Measurements from ENCODE around the gene ANTXR1. TPM values are rescaled to one million over a fixed set of nuclear protein-coding genes. Genes with fewer than 3 reads are reported as not detected.
A peak's percentile ranks its signal among the peaks of the same experiment; 100 is the strongest.

ANTXR1 gene
- total and polyA plus RNA-seq, 2 experiments from 2014 or later = 24.0 to 36.0 TPM

- no peak for TF ChIP-seq CTCF (IDR thresholded peaks at IDR 0.05; ENCODE audit: low read depth, low read length)
- Histone ChIP-seq H3K36me3 (no peaks in the 10 kb centered on the region), H3K27me3 (no peaks in the 10 kb centered on the region), H3K4me3 (no peak overlapping the region), H3K4me1 (ENCODE audit: low read depth) (peaks cover 5% of the 10 kb centered on the region), H3K9me3 (ENCODE audit: low read depth) (no peaks in the 10 kb centered on the region), H3K27ac (no peak overlapping the region)
- no peak for DNase-seq (ENCODE audit: low read depth in 1 of 2, low spot score in 1 of 2)
Observed at GRCh38 chr2:69057660-69058059, 44.7 kb downstream of the ANTXR1 start.

DNA sequence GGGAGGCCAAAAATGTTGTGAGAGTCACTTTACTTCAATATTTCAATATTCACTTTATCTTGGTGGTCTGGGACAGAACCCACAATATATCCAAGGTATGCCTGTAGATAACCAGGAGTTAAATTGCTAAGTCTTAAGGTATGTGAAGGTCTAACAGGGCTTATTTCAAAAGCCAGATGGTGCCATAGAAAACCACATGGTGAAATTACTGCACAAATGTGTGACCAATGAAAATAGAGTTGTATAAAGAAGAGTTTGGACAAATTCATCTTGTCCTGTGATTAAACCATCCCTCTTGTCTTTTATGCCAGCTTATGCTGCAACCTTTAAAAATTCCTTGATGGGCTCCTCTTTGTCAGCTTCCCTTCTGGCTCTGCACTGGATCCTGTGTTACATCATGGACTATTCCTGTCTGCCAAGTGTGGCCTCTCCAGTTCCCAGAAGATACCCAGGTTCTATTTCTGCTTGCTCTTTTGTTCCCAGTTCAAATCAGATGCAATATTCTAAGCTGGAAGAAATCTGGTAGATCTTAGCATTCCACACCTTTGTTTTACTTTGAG is 46.8 kb downstream of the ANTXR1 start:
- Histone ChIP-seq H3K9me3 (ENCODE audit: low read depth) (no peaks in the 10 kb centered on the region), H3K36me3 (no peaks in the 10 kb centered on the region), H3K4me1 (ENCODE audit: low read depth) (peaks cover 5% of the 10 kb centered on the region), H3K27me3 (no peaks in the 10 kb centered on the region), H3K4me3 (no peak overlapping the region), H3K27ac (no peak overlapping the region)
- no peak for TF ChIP-seq CTCF (IDR thresholded peaks at IDR 0.05; ENCODE audit: low read depth, low read length)
- peak in 1 of 2 donors; percentile 47 for DNase-seq (ENCODE audit: low read depth in 1 of 2, low spot score in 1 of 2)

- no peaks in the 10 kb centered on the region for H3K36me3 ChIP-seq
- no peaks in the 10 kb centered on the region for H3K27me3 ChIP-seq
- H3K9me3 ChIP-seq (ENCODE audit: low read depth) = no peaks in the 10 kb centered on the region
Observed at GRCh38 chr2:69060938-69061501, 48.0 kb downstream of the ANTXR1 start.

GRCh38 chr2:69061525-69061924 is 48.5 kb downstream of the ANTXR1 start:
- Histone ChIP-seq H3K4me3 (no peak overlapping the region), H3K36me3 (no peaks in the 10 kb centered on the region), H3K27ac (no peak overlapping the region), H3K9me3 (ENCODE audit: low read depth) (no peaks in the 10 kb centered on the region), H3K27me3 (no peaks in the 10 kb centered on the region), H3K4me1 (ENCODE audit: low read depth) (peaks cover 5% of the 10 kb centered on the region)
- DNase-seq (ENCODE audit: low read depth in 1 of 2, low spot score in 1 of 2) = peak in 1 of 2 donors; percentile 17
- TF ChIP-seq CTCF (IDR thresholded peaks at IDR 0.05; ENCODE audit: low read depth, low read length) = no peak

More at GRCh38 chr2:69060938-69061501, 48.0 kb downstream of the ANTXR1 start:
- no peak for DNase-seq (ENCODE audit: low read depth in 1 of 2, low spot score in 1 of 2)
- Histone ChIP-seq H3K4me1 (ENCODE audit: low read depth) (peaks cover 5% of the 10 kb centered on the region), H3K27ac (no peak overlapping the region), H3K4me3 (no peak overlapping the region)
- no peak for TF ChIP-seq CTCF (IDR thresholded peaks at IDR 0.05; ENCODE audit: low read depth, low read length)

GRCh38 chr2:69062307-69062962 is 49.5 kb downstream of the ANTXR1 start:
- no peak for TF ChIP-seq CTCF (IDR thresholded peaks at IDR 0.05; ENCODE audit: low read depth, low read length)
- Histone ChIP-seq H3K36me3 (no peaks in the 10 kb centered on the region), H3K9me3 (ENCODE audit: low read depth) (no peaks in the 10 kb centered on the region), H3K27me3 (no peaks in the 10 kb centered on the region), H3K27ac (no peak overlapping the region), H3K4me3 (no peak overlapping the region), H3K4me1 (ENCODE audit: low read depth) (peaks cover 5% of the 10 kb centered on the region)
- DNase-seq (ENCODE audit: low read depth in 1 of 2, low spot score in 1 of 2) = no peak
